Measurements from ENCODE around the gene PSMD8.

GRCh38 chr19:38351865-38352395 is 22.4 kb upstream of the PSMD8 start:
- TF ChIP-seq POLR2A (IDR thresholded peaks at IDR 0.05) = no peak
- TF ChIP-seq, protein P1, sequence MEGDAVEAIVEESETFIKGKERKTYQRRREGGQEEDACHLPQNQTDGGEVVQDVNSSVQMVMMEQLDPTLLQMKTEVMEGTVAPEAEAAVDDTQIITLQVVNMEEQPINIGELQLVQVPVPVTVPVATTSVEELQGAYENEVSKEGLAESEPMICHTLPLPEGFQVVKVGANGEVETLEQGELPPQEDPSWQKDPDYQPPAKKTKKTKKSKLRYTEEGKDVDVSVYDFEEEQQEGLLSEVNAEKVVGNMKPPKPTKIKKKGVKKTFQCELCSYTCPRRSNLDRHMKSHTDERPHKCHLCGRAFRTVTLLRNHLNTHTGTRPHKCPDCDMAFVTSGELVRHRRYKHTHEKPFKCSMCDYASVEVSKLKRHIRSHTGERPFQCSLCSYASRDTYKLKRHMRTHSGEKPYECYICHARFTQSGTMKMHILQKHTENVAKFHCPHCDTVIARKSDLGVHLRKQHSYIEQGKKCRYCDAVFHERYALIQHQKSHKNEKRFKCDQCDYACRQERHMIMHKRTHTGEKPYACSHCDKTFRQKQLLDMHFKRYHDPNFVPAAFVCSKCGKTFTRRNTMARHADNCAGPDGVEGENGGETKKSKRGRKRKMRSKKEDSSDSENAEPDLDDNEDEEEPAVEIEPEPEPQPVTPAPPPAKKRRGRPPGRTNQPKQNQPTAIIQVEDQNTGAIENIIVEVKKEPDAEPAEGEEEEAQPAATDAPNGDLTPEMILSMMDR (IDR thresholded peaks at IDR 0.05) = no peak

Data from body of pancreas (tissue), 4 donors.